Mucosa of stomach (tissue), 1 donor: ENCODE results near the gene LIPH.

Experiments
- H3K27me3 ChIP-seq: one replicate; pipeline ENCODE4 v1.7.0; 2013; ENCODE audit warnings: mild to moderate bottlenecking, low read length; ENCODE audit not compliant: control insufficient read depth, insufficient read depth
- H3K36me3 ChIP-seq: one replicate; pipeline ENCODE4 v1.7.0; 2013; ENCODE audit warnings: low read length; ENCODE audit not compliant: control insufficient read depth, insufficient read depth
- H3K4me1 ChIP-seq: one replicate; pipeline ENCODE4 v1.7.0; 2013; ENCODE audit warnings: mild to moderate bottlenecking, low read length; ENCODE audit not compliant: control insufficient read depth, insufficient read depth
- H3K4me3 ChIP-seq: one replicate; pipeline ENCODE4 v1.7.0; 2013; ENCODE audit warnings: low read length
- H3K9ac ChIP-seq: one replicate; pipeline ENCODE4 v1.7.0; 2013; ENCODE audit warnings: mild to moderate bottlenecking, low read length, moderate library complexity
- H3K9me3 ChIP-seq: one replicate; pipeline ENCODE4 v1.7.0; 2013; ENCODE audit warnings: mild to moderate bottlenecking, low read length, moderate library complexity; ENCODE audit not compliant: control insufficient read depth
- donor health status: Pancreatic carcinoma.

The LIPH gene

DNA sequence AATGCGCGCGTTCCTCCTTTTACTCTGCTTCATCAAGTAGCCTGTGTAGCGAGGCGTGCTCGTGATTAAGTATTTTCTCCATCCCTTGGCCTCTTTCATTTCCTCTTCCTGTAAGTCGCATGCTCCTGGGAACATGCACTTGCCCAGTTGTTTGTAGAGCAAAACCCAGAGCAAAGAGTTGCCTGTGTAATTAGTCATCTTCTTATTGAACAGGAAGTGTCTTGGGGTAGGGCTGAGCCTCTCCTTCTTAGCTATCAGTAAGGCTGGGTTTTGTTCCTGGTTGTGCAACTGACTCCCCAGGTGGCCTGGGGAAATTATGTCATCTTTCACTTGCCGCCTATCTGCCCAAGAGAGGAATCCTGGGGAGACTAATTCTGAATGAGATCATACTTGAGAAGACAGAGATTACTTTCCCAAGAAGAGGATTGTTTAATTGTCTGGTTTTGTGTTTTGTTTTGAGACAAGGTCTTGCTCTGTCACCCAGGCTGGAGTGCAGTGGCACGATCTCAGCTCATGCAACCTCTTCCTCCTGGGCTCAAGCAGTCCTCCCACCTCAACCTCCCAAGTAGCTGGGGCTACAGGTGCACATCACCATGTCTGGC, 14.9 kb downstream of the LIPH start:
- Histone ChIP-seq H3K4me1 (peaks cover 34% of the 10 kb centered on the region), H3K36me3 (peaks cover 9% of the 10 kb centered on the region), H3K27me3 (no peaks in the 10 kb centered on the region), H3K4me3 (no peak overlapping the region), H3K9me3 (no peaks in the 10 kb centered on the region), H3K9ac (peak overlapping the region; percentile 47)

DNA sequence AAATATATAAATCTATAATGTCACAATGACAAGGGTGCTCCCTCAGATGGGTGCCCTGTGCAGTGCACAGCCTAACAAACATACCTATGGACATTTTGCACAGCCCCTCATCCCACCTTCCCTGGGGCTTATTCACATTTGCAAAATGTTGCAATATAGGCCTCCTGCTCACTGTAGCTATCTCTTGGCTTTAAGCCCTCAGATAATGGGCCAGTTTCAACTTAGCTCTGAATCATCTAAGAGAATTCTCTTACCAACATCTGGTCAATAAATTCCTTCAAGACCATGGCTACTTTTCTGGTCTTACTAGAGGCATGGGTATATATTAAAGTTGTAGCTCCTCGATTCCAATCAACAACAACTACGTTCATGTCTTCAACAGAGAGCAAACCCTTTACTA, 17.9 kb downstream of the LIPH start:
- peaks cover 27% of the 10 kb centered on the region for H3K4me1 ChIP-seq
- H3K4me3 ChIP-seq, result no peak overlapping the region
- no peak overlapping the region for H3K9ac ChIP-seq
- H3K27me3 ChIP-seq, result no peaks in the 10 kb centered on the region
- H3K9me3 ChIP-seq, result no peaks in the 10 kb centered on the region
- peaks cover 5% of the 10 kb centered on the region for H3K36me3 ChIP-seq

DNA sequence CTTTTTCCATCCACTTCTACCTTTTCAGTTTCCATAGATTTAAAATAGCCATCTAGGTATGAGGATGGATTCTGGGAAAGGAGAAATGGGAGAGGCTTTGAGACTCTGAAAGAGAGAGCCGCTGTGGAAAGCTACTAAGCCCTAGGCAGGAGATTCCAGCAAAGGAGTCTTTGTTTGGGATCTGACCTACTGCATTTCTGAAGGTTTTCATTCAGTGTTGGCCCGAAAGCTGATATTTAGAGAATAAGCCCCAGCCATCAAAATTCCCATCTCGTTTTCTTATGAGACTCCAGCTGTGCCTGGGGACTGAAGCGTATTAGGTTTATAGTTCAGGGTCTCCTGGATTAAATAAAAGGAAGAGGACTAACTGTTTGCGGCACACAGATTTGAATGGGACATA, 19.5 kb downstream of the LIPH start:
- peaks cover 5% of the 10 kb centered on the region for H3K36me3 ChIP-seq
- no peaks in the 10 kb centered on the region for H3K27me3 ChIP-seq
- H3K9ac ChIP-seq, result no peak overlapping the region
- peaks cover 27% of the 10 kb centered on the region for H3K4me1 ChIP-seq
- H3K4me3 ChIP-seq, result no peak overlapping the region
- H3K9me3 ChIP-seq, result no peaks in the 10 kb centered on the region

DNA sequence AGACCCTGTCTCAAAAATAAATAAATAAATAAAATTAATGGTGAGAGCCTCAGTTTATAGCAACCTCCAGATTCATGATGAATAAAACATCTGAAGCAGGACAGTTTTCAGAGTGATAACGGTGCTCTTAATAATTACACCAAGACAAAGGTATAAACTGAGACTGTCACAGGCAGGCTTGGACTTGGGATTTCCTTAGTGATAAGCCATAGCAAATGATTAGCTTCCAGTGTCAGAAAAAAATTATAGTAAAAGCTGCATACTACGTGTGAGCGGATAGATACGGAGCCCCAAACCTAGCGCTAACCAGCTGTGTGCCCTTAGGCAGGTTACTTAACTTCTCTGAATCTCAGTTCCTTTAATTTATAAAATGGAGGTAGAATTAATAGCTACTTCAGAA, 21.5 kb downstream of the LIPH start:
- Histone ChIP-seq H3K36me3 (peaks cover 5% of the 10 kb centered on the region), H3K9me3 (no peaks in the 10 kb centered on the region), H3K4me3 (no peak overlapping the region), H3K9ac (no peak overlapping the region), H3K27me3 (no peaks in the 10 kb centered on the region), H3K4me1 (peaks cover 17% of the 10 kb centered on the region)

DNA sequence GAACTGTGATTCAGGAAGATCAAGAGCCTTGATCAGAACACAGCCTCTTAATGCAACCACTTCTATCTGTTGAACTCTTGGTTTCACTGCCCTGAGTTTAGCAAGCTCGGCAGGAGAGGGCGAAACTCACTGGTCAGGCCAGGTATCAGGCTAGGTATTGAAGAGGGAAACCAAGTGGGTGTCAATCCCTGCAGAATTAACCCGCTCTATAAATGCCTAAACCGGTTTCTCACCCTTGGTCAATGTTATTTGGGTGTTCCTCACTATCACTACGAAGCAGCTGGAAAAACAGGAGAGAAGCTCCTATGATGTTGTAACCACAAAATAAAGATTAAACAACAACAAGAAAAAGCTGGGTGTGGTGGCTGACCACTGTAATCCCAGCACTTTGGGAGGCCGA, 23.9 kb downstream of the LIPH start:
- Histone ChIP-seq H3K36me3 (peaks cover 2% of the 10 kb centered on the region), H3K4me1 (peaks cover 11% of the 10 kb centered on the region), H3K9me3 (no peaks in the 10 kb centered on the region), H3K27me3 (no peaks in the 10 kb centered on the region), H3K4me3 (no peak overlapping the region), H3K9ac (no peak overlapping the region)

DNA sequence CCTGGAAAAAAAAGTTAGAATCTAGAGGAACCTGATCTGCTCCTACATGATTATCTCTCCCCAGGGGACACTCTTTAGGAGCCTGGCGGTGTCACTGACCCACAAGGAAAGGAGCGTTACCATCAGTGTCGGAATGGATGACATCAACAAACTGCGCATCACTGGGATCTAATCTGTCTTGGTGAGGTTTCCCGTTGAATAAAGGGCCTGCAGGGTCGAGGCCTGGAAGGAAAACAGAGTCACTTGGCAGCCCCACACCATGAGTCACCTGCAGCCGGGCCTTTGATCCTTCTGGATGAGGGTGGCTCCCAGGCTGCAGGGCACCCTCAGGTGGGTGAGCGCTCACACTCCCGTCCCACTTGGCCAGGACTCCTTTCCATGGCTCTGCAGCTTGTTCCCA, 25.0 kb downstream of the LIPH start:
- H3K27me3 ChIP-seq, result no peaks in the 10 kb centered on the region
- peaks cover 11% of the 10 kb centered on the region for H3K4me1 ChIP-seq
- H3K4me3 ChIP-seq, result no peak overlapping the region
- H3K36me3 ChIP-seq, result no peaks in the 10 kb centered on the region
- no peaks in the 10 kb centered on the region for H3K9me3 ChIP-seq
- no peak overlapping the region for H3K9ac ChIP-seq

DNA sequence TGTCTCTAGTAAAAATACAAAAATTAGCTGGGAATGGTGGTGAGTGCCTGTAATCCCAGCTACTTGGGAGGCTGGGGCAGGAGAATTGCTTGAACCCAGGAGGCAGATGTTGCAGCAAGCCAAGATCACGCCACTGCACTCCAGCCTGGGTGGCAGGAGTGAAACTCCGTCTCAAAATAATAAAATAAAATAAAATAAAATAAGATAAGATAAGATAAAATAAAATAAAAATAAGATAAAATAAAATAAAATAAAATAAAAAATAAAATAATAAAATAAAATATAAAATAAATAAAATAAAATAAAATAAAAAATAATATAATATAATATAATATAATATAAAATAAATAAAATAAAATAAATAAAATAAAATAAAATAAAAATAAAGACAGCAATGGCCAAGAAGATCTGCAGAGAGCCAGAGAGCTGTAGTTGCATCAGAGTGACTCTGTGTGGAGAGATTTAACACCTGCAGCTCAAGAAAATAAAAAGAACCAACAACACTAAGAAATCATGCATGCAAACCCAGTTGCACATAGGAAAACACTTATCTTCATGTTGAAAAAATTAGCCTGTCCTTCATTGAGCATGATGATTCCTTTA, 25.9 kb downstream of the LIPH start:
- no peaks in the 10 kb centered on the region for H3K36me3 ChIP-seq
- no peaks in the 10 kb centered on the region for H3K9me3 ChIP-seq
- H3K4me3 ChIP-seq, result no peak overlapping the region
- no peaks in the 10 kb centered on the region for H3K27me3 ChIP-seq
- H3K4me1 ChIP-seq, result peaks cover 11% of the 10 kb centered on the region
- H3K9ac ChIP-seq, result no peak overlapping the region

DNA sequence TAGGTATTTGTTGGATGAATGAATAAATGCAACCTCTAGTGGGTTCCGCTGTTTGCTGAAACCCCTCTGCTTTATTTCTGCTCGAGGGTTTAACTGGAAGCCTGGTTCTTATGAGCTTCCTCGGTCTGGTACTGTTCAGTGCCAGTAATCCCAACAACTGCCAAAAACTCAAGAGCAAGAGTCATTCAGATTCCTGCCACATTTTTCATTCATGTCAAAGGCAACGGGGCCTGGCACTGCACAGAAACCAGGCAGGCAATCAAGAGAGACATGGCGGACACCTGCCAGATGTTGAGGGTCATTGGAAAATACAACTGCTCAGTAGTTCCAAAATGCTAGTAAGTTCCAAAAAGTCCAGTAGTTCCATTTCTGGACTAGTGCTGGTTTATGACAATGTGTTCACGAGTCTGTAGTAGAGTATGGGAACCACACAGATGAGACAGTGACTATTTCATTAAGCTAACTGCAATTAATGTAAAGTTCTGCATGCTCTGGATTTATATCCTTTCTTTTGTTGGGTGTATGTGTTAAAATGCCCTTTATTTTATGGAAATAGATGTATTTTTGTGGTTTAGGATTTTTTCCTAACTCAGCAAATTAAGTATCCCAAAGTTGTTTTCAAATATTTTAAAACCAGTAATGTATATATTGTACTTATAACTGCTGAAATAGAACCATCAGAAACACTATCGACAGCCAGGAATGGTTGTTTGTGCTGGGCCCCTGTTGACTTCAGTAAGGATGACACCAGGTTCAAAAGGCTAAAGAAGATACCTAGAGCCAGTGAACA, 30.8 kb downstream of the LIPH start:
- Histone ChIP-seq H3K4me3 (no peak overlapping the region), H3K27me3 (no peaks in the 10 kb centered on the region), H3K4me1 (no peaks in the 10 kb centered on the region), H3K9ac (no peak overlapping the region), H3K36me3 (peaks cover 5% of the 10 kb centered on the region), H3K9me3 (no peaks in the 10 kb centered on the region)

DNA sequence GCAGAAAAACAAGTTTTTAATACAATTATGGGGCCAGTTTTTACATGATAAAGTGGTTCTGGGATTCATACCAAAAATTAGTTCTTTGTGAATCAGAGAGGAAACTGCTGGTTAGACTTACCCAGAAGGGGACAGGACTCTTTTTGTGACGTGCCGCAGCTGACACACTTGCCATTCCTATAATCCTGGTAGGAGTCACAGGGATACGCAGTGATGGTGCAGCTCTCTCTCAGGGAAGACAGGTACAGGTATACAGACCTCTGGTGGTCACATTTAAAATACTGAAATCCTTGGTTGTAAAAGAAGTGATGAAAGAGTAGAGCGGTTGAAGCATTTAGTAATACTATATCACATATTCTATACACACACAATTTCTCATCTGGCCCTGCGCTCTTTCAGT, 33.4 kb downstream of the LIPH start:
- Histone ChIP-seq H3K4me3 (no peak overlapping the region), H3K9me3 (no peaks in the 10 kb centered on the region), H3K36me3 (peaks cover 5% of the 10 kb centered on the region), H3K27me3 (no peaks in the 10 kb centered on the region), H3K4me1 (no peaks in the 10 kb centered on the region), H3K9ac (no peak overlapping the region)

DNA sequence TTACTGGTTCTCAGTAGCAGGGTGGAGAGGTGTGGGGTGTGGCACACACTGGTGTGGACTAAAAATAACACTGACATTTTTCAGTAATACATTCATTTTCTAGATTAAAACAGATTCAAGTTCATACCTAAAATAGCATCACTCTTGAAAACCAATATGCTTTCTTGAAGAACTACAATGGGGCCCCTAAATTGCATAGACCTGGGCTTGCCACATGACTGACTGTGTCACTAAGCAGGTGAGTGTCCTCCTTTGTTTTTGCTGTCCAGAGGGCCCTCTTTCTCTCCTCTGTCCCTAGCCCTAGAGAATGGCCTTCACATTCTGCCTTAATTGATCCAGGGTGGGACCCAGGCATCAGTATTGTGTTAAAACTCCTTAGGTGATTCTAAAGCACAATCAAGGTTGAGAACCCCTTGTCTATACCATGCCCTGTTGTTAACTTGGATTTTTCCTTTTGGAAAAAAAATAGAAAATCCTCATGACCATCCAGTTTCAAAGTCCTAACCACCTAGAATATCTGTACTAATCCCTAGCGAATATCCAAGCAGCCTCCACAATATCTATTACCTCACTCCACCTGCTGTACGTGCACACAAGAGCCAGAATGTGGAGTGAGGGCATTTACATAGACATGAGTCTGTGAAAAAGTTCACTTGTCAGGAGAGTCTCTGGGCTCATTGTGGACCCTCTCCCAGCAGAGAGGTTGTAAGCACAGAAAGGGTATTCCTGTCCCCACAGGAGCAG, 34.8 kb downstream of the LIPH start:
- H3K36me3 ChIP-seq, result peaks cover 5% of the 10 kb centered on the region

DNA sequence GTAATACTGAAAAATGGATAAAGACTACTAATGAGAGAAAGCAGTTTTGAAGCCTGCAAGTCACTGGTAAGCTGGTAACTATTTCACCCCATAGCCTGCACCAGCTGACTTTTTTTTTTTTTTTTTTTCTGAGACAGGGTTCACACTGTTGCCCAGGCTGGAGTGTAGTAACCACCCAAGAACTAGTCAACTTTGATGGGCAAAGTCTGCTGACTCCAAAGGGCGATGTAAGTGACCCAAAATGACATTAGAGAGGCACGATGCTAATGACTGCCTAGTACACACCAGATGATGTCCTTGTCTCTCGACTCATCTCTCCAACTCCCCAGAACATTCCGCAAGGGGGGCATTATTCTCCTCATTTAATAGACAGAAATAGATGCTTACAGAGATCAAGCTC, 40.7 kb downstream of the LIPH start:
- H3K36me3 ChIP-seq, result peaks cover 6% of the 10 kb centered on the region
- no peak overlapping the region for H3K4me3 ChIP-seq
- no peak overlapping the region for H3K9ac ChIP-seq
- no peaks in the 10 kb centered on the region for H3K27me3 ChIP-seq
- H3K9me3 ChIP-seq, result no peaks in the 10 kb centered on the region
- H3K4me1 ChIP-seq, result no peaks in the 10 kb centered on the region

More for the DNA sequence above, 34.8 kb downstream of the LIPH start:
- H3K9me3 ChIP-seq, result no peaks in the 10 kb centered on the region
- H3K27me3 ChIP-seq, result no peaks in the 10 kb centered on the region
- no peak overlapping the region for H3K4me3 ChIP-seq
- no peak overlapping the region for H3K9ac ChIP-seq
- no peaks in the 10 kb centered on the region for H3K4me1 ChIP-seq
